K562 (cell line): ENCODE measurements around the gene HJV. TPM values are rescaled to one million over a fixed set of nuclear protein-coding genes. Genes with fewer than 3 reads are reported as not detected.

Source experiments
- HDAC3 ChIP-seq: fragments of 450-650 bp; IDR thresholded peaks from 2 replicates; pipeline ENCODE4 v1.6.1; 2018; ENCODE audit warnings: borderline replicate concordance, mild to moderate bottlenecking, moderate library complexity; ENCODE audit not compliant: partially characterized antibody
- HLTF ChIP-seq: fragments of 450-650 bp; IDR thresholded peaks from 2 replicates; pipeline ENCODE4 v1.6.1; 2016
- NEUROD1 ChIP-seq: fragments of 150-350 bp; IDR thresholded peaks from 2 replicates; pipeline ENCODE4 v1.6.1; 2014; ENCODE audit warnings: borderline replicate concordance, low read length, low read depth; ENCODE audit not compliant: partially characterized antibody
- NR2C2 ChIP-seq, 2 experiments: fragments of 200-800 bp in 1 of 2; sonication (Bioruptor generic) in 1 of 2; sonication (generic) in 1 of 2; formaldehyde crosslinking in 1 of 2; IDR thresholded peaks; 2 replicates each; pipeline versions ENCODE4 v1.6.1 to v1.8.0; 2016 to 2022; ENCODE audit warnings: mild to moderate bottlenecking in 1 of 2, missing compliant biosample characterization in 1 of 2, missing genetic modification characterization in 1 of 2, missing genetic modification reagents in 1 of 2
- PHB2 ChIP-seq: fragments of 450-650 bp; IDR thresholded peaks from 2 replicates; pipeline ENCODE4 v1.6.1; 2017; ENCODE audit warnings: low read depth
- ZNF57 ChIP-seq: fragments of 450-650 bp; formaldehyde crosslinking; IDR thresholded peaks from 2 replicates; pipeline ENCODE4 v1.4.0; 2020; ENCODE audit warnings: mild to moderate bottlenecking, moderate library complexity
- ZSCAN32 ChIP-seq: fragments of 450-650 bp; formaldehyde crosslinking; IDR thresholded peaks from 2 replicates; pipeline ENCODE4 v1.4.0; 2020; ENCODE audit warnings: mild to moderate bottlenecking, moderate library complexity
- polyA plus RNA-seq, 8 experiments: library from polyadenylated mRNA; depleted of rRNA in 4 of 8; stranded (reverse) in 5 of 8; unstranded in 3 of 8; fragments of >200 nt; fragmentation: Nextera tagmentation in 2 of 8; fragmentation: Illumina TruSeq in 1 of 8; extraction: Ambion mirVana in 2 of 8; extraction: Trizol in 1 of 8; gene quantifications; 2 replicates each; pipeline versions ENCODE4 v1.2.1 to v1.2.3, GENCODE V29; 2011 to 2014; ENCODE audit warnings: inconsistent platforms in 1 of 8, missing spikeins in 1 of 8
- total RNA-seq, 7 experiments: library from RNA; depleted of rRNA in 6 of 7; stranded (reverse); fragments of >200 nt in 6 of 7; fragmentation: Illumina TruSeq in 2 of 7; extraction: Trizol in 2 of 7; gene quantifications; 2 replicates each; pipeline versions ENCODE4 v1.2.1 to v1.2.3, GENCODE V29; 2011 to 2021; ENCODE audit warnings: low replicate concordance in 1 of 7
- TF ChIP-seq, protein P1 (sequence below): fragments of 250-450 bp; sonication (Bioruptor Pico); IDR thresholded peaks from 2 replicates; pipeline ENCODE4 v1.8.0; 2021; ENCODE audit warnings: borderline replicate concordance, mild to moderate bottlenecking, moderate library complexity; ENCODE audit not compliant: poor library complexity, severe bottlenecking
- TF ChIP-seq, protein P2 (sequence below): fragments of 250-450 bp; sonication (Bioruptor Pico); IDR thresholded peaks from 2 replicates; pipeline ENCODE4 v1.4.0; 2020; ENCODE audit warnings: mild to moderate bottlenecking, moderate library complexity, borderline replicate concordance
- TF ChIP-seq, protein P3 (sequence below), 2 experiments: fragments of 450-650 bp in 1 of 2; sonication (generic) in 1 of 2; formaldehyde crosslinking in 1 of 2; IDR thresholded peaks; 2 replicates each; pipeline versions ENCODE4 v1.7.1 to v1.9.0; 2016 to 2022; ENCODE audit warnings: inconsistent platforms in 1 of 2, mild to moderate bottlenecking in 1 of 2, missing genetic modification reagents in 1 of 2

HJV gene
- total and polyA plus RNA-seq, 9 of the 15 experiments (the other 6 are each of a cell fraction or from before 2014, with no cell fraction given), result 1.0 to 6.6 (median 2.4) TPM

DNA sequence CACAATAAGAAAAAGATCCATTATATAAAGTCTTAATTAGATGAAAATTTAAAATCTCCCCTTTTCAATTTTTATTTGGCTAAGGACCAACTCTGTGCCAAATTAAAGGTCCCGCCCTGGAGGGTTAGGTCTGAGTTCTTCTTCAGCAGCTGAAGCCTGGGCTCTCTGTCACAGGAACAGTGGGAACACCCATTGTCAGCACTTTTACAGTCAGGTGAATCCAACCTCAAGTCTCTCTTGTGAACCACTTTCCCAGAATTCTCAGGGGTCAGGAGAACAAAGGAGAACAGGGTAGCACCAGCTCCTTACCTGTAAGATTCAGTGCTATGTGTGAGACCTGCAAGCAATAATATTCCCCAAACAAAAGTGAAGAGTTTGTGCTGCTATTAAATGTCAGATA lies 25.1 kb upstream of the HJV start (continued):
- TF ChIP-seq HDAC3 (no peak), NR2C2 (CRISPR knock-in tag; IDR thresholded peaks at IDR 0.05) (no peak), NR2C2 (tag; IDR thresholded peaks at IDR 0.05) (no peak), ZNF57 (CRISPR knock-in tag) (no peak), NEUROD1 (no peak), HLTF (no peak), PHB2 (no peak), ZSCAN32 (CRISPR knock-in tag) (no peak)
- TF ChIP-seq, protein P1, sequence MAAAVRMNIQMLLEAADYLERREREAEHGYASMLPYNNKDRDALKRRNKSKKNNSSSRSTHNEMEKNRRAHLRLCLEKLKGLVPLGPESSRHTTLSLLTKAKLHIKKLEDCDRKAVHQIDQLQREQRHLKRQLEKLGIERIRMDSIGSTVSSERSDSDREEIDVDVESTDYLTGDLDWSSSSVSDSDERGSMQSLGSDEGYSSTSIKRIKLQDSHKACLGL, result no peak
- TF ChIP-seq, protein P2, sequence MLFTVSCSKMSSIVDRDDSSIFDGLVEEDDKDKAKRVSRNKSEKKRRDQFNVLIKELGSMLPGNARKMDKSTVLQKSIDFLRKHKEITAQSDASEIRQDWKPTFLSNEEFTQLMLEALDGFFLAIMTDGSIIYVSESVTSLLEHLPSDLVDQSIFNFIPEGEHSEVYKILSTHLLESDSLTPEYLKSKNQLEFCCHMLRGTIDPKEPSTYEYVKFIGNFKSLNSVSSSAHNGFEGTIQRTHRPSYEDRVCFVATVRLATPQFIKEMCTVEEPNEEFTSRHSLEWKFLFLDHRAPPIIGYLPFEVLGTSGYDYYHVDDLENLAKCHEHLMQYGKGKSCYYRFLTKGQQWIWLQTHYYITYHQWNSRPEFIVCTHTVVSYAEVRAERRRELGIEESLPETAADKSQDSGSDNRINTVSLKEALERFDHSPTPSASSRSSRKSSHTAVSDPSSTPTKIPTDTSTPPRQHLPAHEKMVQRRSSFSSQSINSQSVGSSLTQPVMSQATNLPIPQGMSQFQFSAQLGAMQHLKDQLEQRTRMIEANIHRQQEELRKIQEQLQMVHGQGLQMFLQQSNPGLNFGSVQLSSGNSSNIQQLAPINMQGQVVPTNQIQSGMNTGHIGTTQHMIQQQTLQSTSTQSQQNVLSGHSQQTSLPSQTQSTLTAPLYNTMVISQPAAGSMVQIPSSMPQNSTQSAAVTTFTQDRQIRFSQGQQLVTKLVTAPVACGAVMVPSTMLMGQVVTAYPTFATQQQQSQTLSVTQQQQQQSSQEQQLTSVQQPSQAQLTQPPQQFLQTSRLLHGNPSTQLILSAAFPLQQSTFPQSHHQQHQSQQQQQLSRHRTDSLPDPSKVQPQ (CRISPR knock-in tag), result no peak
- TF ChIP-seq, protein P3, sequence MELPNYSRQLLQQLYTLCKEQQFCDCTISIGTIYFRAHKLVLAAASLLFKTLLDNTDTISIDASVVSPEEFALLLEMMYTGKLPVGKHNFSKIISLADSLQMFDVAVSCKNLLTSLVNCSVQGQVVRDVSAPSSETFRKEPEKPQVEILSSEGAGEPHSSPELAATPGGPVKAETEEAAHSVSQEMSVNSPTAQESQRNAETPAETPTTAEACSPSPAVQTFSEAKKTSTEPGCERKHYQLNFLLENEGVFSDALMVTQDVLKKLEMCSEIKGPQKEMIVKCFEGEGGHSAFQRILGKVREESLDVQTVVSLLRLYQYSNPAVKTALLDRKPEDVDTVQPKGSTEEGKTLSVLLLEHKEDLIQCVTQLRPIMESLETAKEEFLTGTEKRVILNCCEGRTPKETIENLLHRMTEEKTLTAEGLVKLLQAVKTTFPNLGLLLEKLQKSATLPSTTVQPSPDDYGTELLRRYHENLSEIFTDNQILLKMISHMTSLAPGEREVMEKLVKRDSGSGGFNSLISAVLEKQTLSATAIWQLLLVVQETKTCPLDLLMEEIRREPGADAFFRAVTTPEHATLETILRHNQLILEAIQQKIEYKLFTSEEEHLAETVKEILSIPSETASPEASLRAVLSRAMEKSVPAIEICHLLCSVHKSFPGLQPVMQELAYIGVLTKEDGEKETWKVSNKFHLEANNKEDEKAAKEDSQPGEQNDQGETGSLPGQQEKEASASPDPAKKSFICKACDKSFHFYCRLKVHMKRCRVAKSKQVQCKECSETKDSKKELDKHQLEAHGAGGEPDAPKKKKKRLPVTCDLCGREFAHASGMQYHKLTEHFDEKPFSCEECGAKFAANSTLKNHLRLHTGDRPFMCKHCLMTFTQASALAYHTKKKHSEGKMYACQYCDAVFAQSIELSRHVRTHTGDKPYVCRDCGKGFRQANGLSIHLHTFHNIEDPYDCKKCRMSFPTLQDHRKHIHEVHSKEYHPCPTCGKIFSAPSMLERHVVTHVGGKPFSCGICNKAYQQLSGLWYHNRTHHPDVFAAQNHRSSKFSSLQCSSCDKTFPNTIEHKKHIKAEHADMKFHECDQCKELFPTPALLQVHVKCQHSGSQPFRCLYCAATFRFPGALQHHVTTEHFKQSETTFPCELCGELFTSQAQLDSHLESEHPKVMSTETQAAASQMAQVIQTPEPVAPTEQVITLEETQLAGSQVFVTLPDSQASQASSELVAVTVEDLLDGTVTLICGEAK (IDR thresholded peaks at IDR 0.05), result no peak
- TF ChIP-seq, protein P3 (CRISPR knock-in tag; IDR thresholded peaks at IDR 0.05), result no peak
